HepG2 (cell line): Measurements from ENCODE around the gene MED25. TPM values are rescaled to one million over a fixed set of nuclear protein-coding genes. Genes with fewer than 3 reads are reported as not detected.

ENCODE experiments used
- ARNT2 ChIP-seq: sonication (generic); formaldehyde crosslinking; IDR thresholded peaks from 2 replicates; pipeline ENCODE4 v1.8.0; 2022; ENCODE audit warnings: mild to moderate bottlenecking, low read depth, missing genetic modification reagents, moderate library complexity
- ATF1 ChIP-seq: IDR thresholded peaks from 2 replicates; pipeline ENCODE4 v1.6.1; 2016; ENCODE audit warnings: mild to moderate bottlenecking, control low read depth
- CHD2 ChIP-seq: IDR thresholded peaks from 2 replicates; pipeline ENCODE4 v1.6.1; 2011; ENCODE audit warnings: low read depth, low read length, improper control_type of control experiment
- FOXA3 ChIP-seq: IDR thresholded peaks from 2 replicates; pipeline ENCODE4 v1.6.1; 2016; ENCODE audit warnings: missing genetic modification reagents, missing compliant biosample characterization
- HES4 ChIP-seq: sonication (generic); formaldehyde crosslinking; IDR thresholded peaks from 2 replicates; pipeline ENCODE4 v1.9.0; 2021; ENCODE audit warnings: mild to moderate bottlenecking, missing genetic modification reagents, borderline replicate concordance
- ISX ChIP-seq: sonication (generic); formaldehyde crosslinking; conservative IDR thresholded peaks from 2 replicates; pipeline ENCODE4 v1.5.0; 2020; ENCODE audit warnings: missing genetic modification reagents
- KAT8 ChIP-seq: IDR thresholded peaks from 2 replicates; pipeline ENCODE4 v1.6.1; 2016; ENCODE audit warnings: missing genetic modification reagents, missing compliant biosample characterization
- MAFK ChIP-seq, 2 experiments: IDR thresholded peaks in 1 of 2; conservative IDR thresholded peaks in 1 of 2; 2 replicates each; pipeline ENCODE4 v1.6.1; 2011; ENCODE audit warnings: improper control_type of control experiment in 2 of 2, low read length in 2 of 2
- NFRKB ChIP-seq: fragments of 450-650 bp; IDR thresholded peaks from 2 replicates; pipeline ENCODE4 v1.6.1; 2017
- PCBP2 ChIP-seq: fragments of 200-400 bp; formaldehyde crosslinking; optimal IDR thresholded peaks from 2 replicates; pipeline ENCODE3; 2018; ENCODE audit warnings: low read length, low read depth; ENCODE audit not compliant: poor library complexity, severe bottlenecking
- PHF20 ChIP-seq: sonication (generic); formaldehyde crosslinking; IDR thresholded peaks from 2 replicates; pipeline ENCODE4 v1.5.0; 2020; ENCODE audit warnings: mild to moderate bottlenecking, missing genetic modification reagents
- PHF5A ChIP-seq: IDR thresholded peaks from one replicate; pipeline ENCODE4 v1.6.1; 2018; ENCODE audit warnings: low read depth, missing genetic modification reagents; ENCODE audit not compliant: unreplicated experiment
- SP5 ChIP-seq: IDR thresholded peaks from 2 replicates; pipeline ENCODE4 v1.6.1; 2016; ENCODE audit warnings: low read depth, borderline replicate concordance
- SSRP1 ChIP-seq: IDR thresholded peaks from 2 replicates; pipeline ENCODE4 v1.6.1; 2016; ENCODE audit warnings: control low read depth
- TOE1 ChIP-seq: sonication (generic); formaldehyde crosslinking; IDR thresholded peaks from 2 replicates; pipeline ENCODE4 v1.4.0; 2020; ENCODE audit warnings: mild to moderate bottlenecking, missing genetic modification reagents
- ZC3H13 ChIP-seq: sonication (generic); formaldehyde crosslinking; IDR thresholded peaks from 2 replicates; pipeline ENCODE4 v1.8.1; 2023; ENCODE audit warnings: mild to moderate bottlenecking, missing genetic modification reagents, moderate library complexity
- ZNF101 ChIP-seq: sonication (generic); formaldehyde crosslinking; IDR thresholded peaks from 2 replicates; pipeline ENCODE4 v1.4.0; 2020; ENCODE audit warnings: mild to moderate bottlenecking, low read depth, missing genetic modification reagents, borderline replicate concordance
- ZNF225 ChIP-seq: sonication (generic); formaldehyde crosslinking; IDR thresholded peaks from 2 replicates; pipeline ENCODE4 v1.4.0; 2020; ENCODE audit warnings: mild to moderate bottlenecking, missing genetic modification reagents
- ZNF263 ChIP-seq: sonication (generic); formaldehyde crosslinking; IDR thresholded peaks from 2 replicates; pipeline ENCODE4 v1.4.0; 2020; ENCODE audit warnings: missing genetic modification reagents
- ZNF335 ChIP-seq: sonication (generic); formaldehyde crosslinking; IDR thresholded peaks from 2 replicates; pipeline ENCODE4 v1.4.0; 2020; ENCODE audit warnings: missing genetic modification reagents
- ZNF570 ChIP-seq: sonication (generic); formaldehyde crosslinking; IDR thresholded peaks from 2 replicates; pipeline ENCODE4 v1.4.0; 2020; ENCODE audit warnings: mild to moderate bottlenecking, missing genetic modification reagents, borderline replicate concordance
- ZNF577 ChIP-seq: sonication (generic); formaldehyde crosslinking; IDR thresholded peaks from 2 replicates; pipeline ENCODE4 v1.4.0; 2020; ENCODE audit warnings: mild to moderate bottlenecking, low read depth, missing genetic modification reagents, borderline replicate concordance
- ZNF672 ChIP-seq: sonication (generic); formaldehyde crosslinking; IDR thresholded peaks from 2 replicates; pipeline ENCODE4 v1.8.1; 2022; ENCODE audit warnings: missing genetic modification reagents
- ZNF747 ChIP-seq: sonication (generic); formaldehyde crosslinking; IDR thresholded peaks from 2 replicates; pipeline ENCODE4 v1.8.1; 2023; ENCODE audit warnings: missing genetic modification reagents, mild to moderate bottlenecking, borderline replicate concordance
- ZSCAN29 ChIP-seq: sonication (generic); formaldehyde crosslinking; conservative IDR thresholded peaks from 2 replicates; pipeline ENCODE4 v1.4.0; 2020; ENCODE audit warnings: mild to moderate bottlenecking, missing genetic modification reagents
- polyA plus RNA-seq, 8 experiments: library from polyadenylated mRNA; depleted of rRNA in 3 of 8; stranded (reverse) in 7 of 8; unstranded in 1 of 8; fragments of >200 nt; fragmentation: Illumina TruSeq in 4 of 8; extraction: Trizol in 4 of 8; gene quantifications; 2 replicates each; pipeline versions ENCODE4 v1.2.1 to v1.2.3, GENCODE V29; 2011 to 2016; ENCODE audit warnings: low read depth in 4 of 8, missing spikeins in 1 of 8, mixed read lengths in 1 of 8; ENCODE audit not compliant: insufficient read depth in 1 of 8
- total RNA-seq, 5 experiments: library from RNA; depleted of rRNA; stranded (reverse); fragments of >200 nt; fragmentation: Illumina TruSeq; extraction: Trizol; gene quantifications; 2 replicates each; pipeline ENCODE4 v1.2.3, GENCODE V29; 2016; ENCODE audit warnings: low read depth in 1 of 5
- TF ChIP-seq, protein P1 (sequence below): IDR thresholded peaks from 2 replicates; pipeline ENCODE4 v1.4.0; 2020; ENCODE audit warnings: mild to moderate bottlenecking, missing genetic modification reagents
- TF ChIP-seq, protein P2 (sequence below): sonication (generic); formaldehyde crosslinking; conservative IDR thresholded peaks from 2 replicates; pipeline ENCODE4 v1.4.0; 2020; ENCODE audit warnings: missing genetic modification reagents
- TF ChIP-seq, protein P3 (sequence below): sonication (generic); formaldehyde crosslinking; IDR thresholded peaks from 2 replicates; pipeline ENCODE4 v1.4.0; 2020; ENCODE audit warnings: missing genetic modification reagents, low read depth, mild to moderate bottlenecking, borderline replicate concordance

MED25 gene
- total and polyA plus RNA-seq, 2 of the 13 experiments (the other 11 are each of a cell fraction or from before 2014, with no cell fraction given) = 11.1 to 15.1 TPM

DNA sequence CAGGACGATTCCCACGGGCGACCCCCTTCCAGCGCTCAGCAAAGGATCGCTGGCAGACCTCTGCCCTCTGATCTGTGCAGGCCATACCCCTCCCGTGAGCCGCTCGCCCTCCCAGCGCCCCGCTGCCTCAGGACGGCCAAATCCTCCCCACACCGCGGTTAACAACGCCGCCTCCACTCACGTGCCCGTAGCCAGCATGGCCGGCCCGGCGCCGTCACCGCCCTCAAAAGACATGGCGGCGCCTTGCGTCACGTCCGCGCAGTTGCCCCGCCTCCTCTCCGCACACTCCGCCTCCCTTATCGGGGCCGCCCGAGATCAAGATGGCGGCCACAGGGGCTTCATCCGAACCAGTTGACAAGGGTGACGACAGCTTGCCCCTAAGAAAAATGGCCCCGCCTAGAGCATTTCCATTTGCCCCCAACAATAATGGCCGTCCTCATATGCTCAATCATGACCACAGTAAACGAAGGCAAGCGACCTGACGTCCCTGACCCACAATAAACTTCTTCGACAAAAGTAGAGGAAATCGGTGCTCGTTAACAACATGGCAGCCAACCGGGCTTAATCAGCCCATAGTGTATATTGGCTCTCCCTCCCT, 58.4 kb downstream of the MED25 start (continued):
- peak; percentile 100 for TF ChIP-seq ZC3H13
- TF ChIP-seq NFRKB = peak; percentile 94
- no peak for TF ChIP-seq ZNF577
- peak; percentile 49; the same call in 1 of the 2 replicates for TF ChIP-seq KAT8 (CRISPR knock-in tag)
- TF ChIP-seq, protein P1, sequence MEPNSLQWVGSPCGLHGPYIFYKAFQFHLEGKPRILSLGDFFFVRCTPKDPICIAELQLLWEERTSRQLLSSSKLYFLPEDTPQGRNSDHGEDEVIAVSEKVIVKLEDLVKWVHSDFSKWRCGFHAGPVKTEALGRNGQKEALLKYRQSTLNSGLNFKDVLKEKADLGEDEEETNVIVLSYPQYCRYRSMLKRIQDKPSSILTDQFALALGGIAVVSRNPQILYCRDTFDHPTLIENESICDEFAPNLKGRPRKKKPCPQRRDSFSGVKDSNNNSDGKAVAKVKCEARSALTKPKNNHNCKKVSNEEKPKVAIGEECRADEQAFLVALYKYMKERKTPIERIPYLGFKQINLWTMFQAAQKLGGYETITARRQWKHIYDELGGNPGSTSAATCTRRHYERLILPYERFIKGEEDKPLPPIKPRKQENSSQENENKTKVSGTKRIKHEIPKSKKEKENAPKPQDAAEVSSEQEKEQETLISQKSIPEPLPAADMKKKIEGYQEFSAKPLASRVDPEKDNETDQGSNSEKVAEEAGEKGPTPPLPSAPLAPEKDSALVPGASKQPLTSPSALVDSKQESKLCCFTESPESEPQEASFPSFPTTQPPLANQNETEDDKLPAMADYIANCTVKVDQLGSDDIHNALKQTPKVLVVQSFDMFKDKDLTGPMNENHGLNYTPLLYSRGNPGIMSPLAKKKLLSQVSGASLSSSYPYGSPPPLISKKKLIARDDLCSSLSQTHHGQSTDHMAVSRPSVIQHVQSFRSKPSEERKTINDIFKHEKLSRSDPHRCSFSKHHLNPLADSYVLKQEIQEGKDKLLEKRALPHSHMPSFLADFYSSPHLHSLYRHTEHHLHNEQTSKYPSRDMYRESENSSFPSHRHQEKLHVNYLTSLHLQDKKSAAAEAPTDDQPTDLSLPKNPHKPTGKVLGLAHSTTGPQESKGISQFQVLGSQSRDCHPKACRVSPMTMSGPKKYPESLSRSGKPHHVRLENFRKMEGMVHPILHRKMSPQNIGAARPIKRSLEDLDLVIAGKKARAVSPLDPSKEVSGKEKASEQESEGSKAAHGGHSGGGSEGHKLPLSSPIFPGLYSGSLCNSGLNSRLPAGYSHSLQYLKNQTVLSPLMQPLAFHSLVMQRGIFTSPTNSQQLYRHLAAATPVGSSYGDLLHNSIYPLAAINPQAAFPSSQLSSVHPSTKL (CRISPR knock-in tag) = peak; percentile 22; the same call in 1 of the 2 replicates
- no peak for TF ChIP-seq PCBP2
- TF ChIP-seq, protein P2, sequence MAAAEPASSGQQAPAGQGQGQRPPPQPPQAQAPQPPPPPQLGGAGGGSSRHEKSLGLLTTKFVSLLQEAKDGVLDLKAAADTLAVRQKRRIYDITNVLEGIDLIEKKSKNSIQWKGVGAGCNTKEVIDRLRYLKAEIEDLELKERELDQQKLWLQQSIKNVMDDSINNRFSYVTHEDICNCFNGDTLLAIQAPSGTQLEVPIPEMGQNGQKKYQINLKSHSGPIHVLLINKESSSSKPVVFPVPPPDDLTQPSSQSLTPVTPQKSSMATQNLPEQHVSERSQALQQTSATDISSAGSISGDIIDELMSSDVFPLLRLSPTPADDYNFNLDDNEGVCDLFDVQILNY = no peak
- peak; percentile 93 for TF ChIP-seq ATF1 (CRISPR knock-in tag)
- no peak for TF ChIP-seq CHD2
- no peak for TF ChIP-seq ZNF570 (CRISPR knock-in tag)
- no peak for TF ChIP-seq ARNT2 (CRISPR knock-in tag)
- peak; percentile 92 for TF ChIP-seq SP5
- TF ChIP-seq ZNF101 (CRISPR knock-in tag) = 0 out of 2 replicates have a peak, but pooled peaks have one; percentile 19
- TF ChIP-seq MAFK (conservative IDR thresholded peaks at IDR 0.05 in 1 of 2, IDR thresholded peaks at IDR 0.05 in 1 of 2; ENCODE audit: low read length in 2 of 2) = no peak
- TF ChIP-seq HES4 (CRISPR knock-in tag) = no peak
- no peak for TF ChIP-seq ZNF335 (CRISPR knock-in tag)
- TF ChIP-seq TOE1 (CRISPR knock-in tag) = no peak; the same call in 1 of the 2 replicates
- no peak for TF ChIP-seq ZSCAN29 (CRISPR knock-in tag)
- peak; percentile 61 for TF ChIP-seq PHF20 (CRISPR knock-in tag)
- no peak for TF ChIP-seq ISX (CRISPR knock-in tag)
- TF ChIP-seq ZNF672 (CRISPR knock-in tag) = no peak
- TF ChIP-seq FOXA3 (CRISPR knock-in tag) = peak; percentile 62; the same call in 1 of the 2 replicates
- peak; percentile 42 for TF ChIP-seq PHF5A (CRISPR knock-in tag)
- no peak for TF ChIP-seq SSRP1 (CRISPR knock-in tag)
- TF ChIP-seq ZNF225 = peak; percentile 47; the same call in 1 of the 2 replicates
- TF ChIP-seq ZNF747 (CRISPR knock-in tag) = peak; percentile 94
- no peak for TF ChIP-seq ZNF263
- TF ChIP-seq, protein P3, sequence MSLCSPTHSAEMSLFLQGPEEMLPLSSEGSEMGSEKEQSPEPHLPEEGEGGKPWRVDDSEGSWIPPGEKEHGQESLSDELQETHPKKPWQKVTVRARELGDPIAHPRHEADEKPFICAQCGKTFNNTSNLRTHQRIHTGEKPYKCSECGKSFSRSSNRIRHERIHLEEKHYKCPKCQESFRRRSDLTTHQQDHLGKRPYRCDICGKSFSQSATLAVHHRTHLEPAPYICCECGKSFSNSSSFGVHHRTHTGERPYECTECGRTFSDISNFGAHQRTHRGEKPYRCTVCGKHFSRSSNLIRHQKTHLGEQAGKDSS (CRISPR knock-in tag) = no peak; the same call in 1 of the 2 replicates
